ENCODE results near the gene SGMS1.

SGMS1 gene

DNA sequence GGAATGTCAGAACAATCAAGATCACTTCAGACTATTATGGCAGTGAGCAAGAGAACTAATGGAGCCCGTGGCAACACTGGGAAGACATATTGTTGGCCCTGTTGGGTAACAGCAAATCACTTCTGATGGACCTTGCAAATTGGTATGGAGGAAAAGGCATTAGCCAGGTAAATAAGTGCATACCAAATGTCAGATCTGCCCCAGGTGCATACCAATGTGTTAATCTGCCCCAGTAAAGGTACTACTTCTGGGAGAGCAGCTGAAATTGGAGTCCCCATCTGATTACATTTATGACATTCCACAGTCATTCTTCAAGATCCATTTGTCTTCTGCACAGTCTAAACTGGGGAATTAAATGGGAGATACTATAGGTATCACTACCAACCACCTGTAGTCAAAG is 3.7 kb upstream of the SGMS1 start:
- Histone ChIP-seq H3K4me3 (no peak overlapping the region), H3K9me3 (no peaks in the 10 kb centered on the region), H3K27me3 (no peaks in the 10 kb centered on the region), H3K27ac (no peak overlapping the region), H3K36me3 (peaks cover 0 to 8% (median 0%) of the 10 kb centered on the region in 3 donors), H3K4me1 (peaks cover 0 to 7% (median 3%) of the 10 kb centered on the region in 4 donors)
- intact Hi-C loops (cut with DNase I; ENCODE audit: low total_unique reads): loop anchor here (5.0 to 10.0 kb wide), 4 partner anchors 75 to 563 kb away; partner anchors contain the start of gene WASHC2A
- TF ChIP-seq, protein P1, sequence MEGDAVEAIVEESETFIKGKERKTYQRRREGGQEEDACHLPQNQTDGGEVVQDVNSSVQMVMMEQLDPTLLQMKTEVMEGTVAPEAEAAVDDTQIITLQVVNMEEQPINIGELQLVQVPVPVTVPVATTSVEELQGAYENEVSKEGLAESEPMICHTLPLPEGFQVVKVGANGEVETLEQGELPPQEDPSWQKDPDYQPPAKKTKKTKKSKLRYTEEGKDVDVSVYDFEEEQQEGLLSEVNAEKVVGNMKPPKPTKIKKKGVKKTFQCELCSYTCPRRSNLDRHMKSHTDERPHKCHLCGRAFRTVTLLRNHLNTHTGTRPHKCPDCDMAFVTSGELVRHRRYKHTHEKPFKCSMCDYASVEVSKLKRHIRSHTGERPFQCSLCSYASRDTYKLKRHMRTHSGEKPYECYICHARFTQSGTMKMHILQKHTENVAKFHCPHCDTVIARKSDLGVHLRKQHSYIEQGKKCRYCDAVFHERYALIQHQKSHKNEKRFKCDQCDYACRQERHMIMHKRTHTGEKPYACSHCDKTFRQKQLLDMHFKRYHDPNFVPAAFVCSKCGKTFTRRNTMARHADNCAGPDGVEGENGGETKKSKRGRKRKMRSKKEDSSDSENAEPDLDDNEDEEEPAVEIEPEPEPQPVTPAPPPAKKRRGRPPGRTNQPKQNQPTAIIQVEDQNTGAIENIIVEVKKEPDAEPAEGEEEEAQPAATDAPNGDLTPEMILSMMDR (IDR thresholded peaks at IDR 0.05): no peak
- DNase-seq: no peak

DNA sequence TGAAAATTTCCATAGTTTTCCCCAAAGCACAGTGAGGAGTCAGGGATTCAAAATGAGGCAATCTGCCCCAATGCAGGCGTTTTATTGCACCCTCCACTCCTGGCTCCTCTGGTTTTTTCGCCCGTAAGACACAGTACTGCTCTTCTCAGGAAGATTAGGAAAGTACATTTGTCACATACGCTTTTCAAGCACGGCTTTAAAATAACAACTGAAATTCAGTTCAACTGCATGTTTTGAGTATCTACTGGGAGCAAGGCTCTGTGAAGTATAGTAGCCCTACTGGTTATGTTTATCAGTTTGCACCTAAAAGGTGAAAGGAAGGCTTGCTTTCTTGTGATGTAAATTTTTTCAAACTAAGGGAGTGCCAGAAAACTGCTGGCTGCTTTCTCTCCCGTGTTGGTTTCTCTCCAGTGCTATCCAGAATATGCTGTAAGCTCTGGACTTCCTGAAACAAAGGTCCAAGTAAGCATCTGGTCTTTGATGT is 1.9 kb upstream of the SGMS1 start:
- TF ChIP-seq, protein P1 (IDR thresholded peaks at IDR 0.05): no peak
- peak overlapping the region; percentile 84 to 85 for H3K4me3 ChIP-seq
- no peak for DNase-seq
- no peaks in the 10 kb centered on the region for H3K9me3 ChIP-seq
- H3K36me3 ChIP-seq: peaks cover 0 to 8% (median 0%) of the 10 kb centered on the region in 3 donors
- H3K27me3 ChIP-seq: no peaks in the 10 kb centered on the region
- peak overlapping the region; percentile 100 for H3K27ac ChIP-seq
- intact Hi-C loops (cut with DNase I; ENCODE audit: low total_unique reads): loop anchor here (5.0 to 10.0 kb wide), 4 partner anchors 73 to 561 kb away; partner anchors contain the start of gene WASHC2A
- peaks cover 0 to 18% (median 11%) of the 10 kb centered on the region in 4 donors for H3K4me1 ChIP-seq

DNA sequence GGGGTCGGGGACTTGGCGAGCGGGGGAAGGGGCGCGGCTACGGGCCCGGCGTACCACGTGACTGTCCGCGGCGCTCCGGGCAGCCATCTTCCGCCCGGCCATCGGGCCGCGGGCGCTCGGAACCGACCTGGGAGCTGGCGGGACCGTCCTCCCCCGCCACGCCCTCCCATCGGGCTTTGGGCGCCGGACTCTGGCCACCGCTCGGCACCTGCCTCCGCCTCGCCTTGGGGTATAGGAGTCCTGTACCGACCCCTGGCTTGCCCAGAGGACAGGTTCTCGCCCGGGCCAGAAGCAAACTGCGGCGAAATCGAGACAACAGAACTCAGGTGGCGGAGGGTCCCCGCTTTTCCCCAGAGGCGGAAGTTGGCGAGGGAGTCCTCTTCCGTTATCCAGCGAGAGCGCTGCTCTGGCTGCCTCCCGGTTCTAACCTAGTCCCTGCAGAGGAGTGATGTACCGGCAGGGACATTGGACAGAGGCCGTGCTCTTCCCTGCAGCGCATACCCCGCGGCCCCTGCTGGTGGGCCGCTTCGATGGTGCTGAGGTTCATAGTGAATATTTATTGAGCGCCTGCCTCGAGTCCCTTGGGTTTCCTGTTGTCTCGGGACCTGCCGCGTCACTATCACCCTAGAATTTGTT is 1.2 kb upstream of the SGMS1 start:
- Histone ChIP-seq H3K27me3 (no peaks in the 10 kb centered on the region), H3K9me3 (no peaks in the 10 kb centered on the region), H3K27ac (peak overlapping the region; percentile 100), H3K4me3 (peak overlapping the region; percentile 84 to 85), H3K4me1 (peaks cover 0 to 22% (median 13%) of the 10 kb centered on the region in 4 donors), H3K36me3 (peaks cover 0 to 5% (median 0%) of the 10 kb centered on the region in 3 donors)
- peak in 1 of 2 donors; percentile 67 for DNase-seq
- TF ChIP-seq, protein P1 (IDR thresholded peaks at IDR 0.05): peak; percentile 65
- intact Hi-C loops (cut with DNase I; ENCODE audit: low total_unique reads): loop anchor here (5.0 to 10.0 kb wide), 5 partner anchors 73 to 560 kb away; partner anchors contain the start of gene WASHC2A

DNA sequence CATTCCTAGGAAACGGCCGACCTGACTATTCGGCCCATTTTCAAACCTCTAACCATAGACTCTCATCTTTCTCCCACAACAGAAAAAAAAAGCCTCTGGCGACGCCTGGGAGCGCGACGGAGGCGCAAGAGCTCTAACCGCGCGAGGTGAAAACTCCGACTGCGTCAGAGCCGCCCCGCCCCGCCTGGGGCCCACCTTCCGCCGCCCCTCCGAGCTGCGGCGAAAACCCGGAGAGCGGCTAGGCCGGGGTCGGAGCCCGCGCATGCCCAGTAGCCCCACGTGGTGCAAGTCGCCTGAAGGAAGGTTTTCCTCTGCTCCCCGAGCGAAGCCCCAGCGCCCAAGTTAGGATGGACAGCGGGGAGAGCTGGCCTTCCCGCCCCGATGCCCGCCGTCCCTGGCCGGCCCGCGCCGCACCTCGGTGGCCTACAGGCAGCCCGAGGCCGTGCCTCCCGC is 683 bp upstream of the SGMS1 start:
- H3K9me3 ChIP-seq: no peaks in the 10 kb centered on the region
- DNase-seq: peak; percentile 89 to 98
- TF ChIP-seq, protein P1 (IDR thresholded peaks at IDR 0.05): no peak
- H3K27ac ChIP-seq: peak overlapping the region; percentile 100
- peaks cover 0 to 24% (median 15%) of the 10 kb centered on the region in 4 donors for H3K4me1 ChIP-seq
- peak overlapping the region; percentile 84 to 85 for H3K4me3 ChIP-seq
- no peaks in the 10 kb centered on the region for H3K27me3 ChIP-seq
- intact Hi-C loops (cut with DNase I; ENCODE audit: low total_unique reads): loop anchor here (5.0 to 10.0 kb wide), 3 partner anchors 207 to 560 kb away; partner anchors contain the start of gene WASHC2A
- no peaks in the 10 kb centered on the region for H3K36me3 ChIP-seq

DNA sequence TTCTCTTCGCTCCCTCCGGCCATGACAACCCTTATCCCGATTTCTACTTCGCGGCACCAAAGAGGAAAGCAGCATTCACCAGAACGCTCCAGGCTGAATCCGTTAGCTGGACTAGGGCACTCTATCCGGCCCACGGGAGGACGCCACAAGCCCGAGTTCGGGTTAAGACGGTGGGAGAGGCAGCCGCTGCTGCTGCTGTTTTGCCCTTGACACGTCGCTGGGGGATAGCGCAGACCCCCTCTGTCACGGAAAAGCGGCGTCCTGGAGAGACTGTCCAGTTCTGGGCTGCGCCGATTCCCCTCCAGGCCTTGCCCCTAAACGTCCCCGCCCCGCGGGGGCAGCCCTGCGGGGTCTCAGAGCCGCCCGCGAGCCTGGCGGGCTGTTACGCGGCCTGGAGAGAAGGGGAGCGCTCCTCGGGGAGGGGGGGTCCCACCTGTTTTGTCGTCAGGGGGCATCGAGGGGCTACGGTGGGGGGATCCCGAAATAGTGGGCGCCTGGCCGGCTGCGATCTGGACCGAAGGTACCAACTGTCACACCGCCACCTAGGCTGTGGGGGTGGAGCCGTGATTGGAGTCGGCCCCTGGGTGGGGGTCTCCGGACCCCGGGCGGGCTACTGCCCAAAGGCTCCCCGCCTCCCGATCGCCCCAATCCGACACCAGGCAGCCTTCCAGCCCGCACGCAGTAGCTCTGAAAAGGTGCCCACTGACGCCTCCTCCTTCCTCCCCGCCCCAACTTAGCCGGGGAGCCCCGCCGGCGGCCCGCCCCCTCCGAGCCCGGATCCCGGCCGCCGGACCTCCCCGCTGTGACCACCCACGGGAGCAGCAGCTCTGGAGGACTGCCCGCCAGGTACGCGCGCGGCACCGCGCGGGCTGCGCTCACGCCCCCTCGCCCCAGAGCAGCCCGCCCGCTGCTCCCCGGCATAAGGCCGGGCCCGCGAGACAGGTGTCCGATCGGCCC is 772 bp downstream of the SGMS1 start:
- H3K36me3 ChIP-seq: no peaks in the 10 kb centered on the region
- no peaks in the 10 kb centered on the region for H3K9me3 ChIP-seq
- TF ChIP-seq, protein P1 (IDR thresholded peaks at IDR 0.05): no peak
- H3K4me3 ChIP-seq: peak overlapping the region; percentile 84 to 85
- H3K4me1 ChIP-seq: peaks cover 0 to 26% (median 16%) of the 10 kb centered on the region in 4 donors
- peak; percentile 43 to 80 for DNase-seq
- intact Hi-C loops (cut with DNase I; ENCODE audit: low total_unique reads): loop anchor here (5.0 to 10.0 kb wide), 3 partner anchors 206 to 558 kb away; partner anchors contain the start of gene WASHC2A
- H3K27me3 ChIP-seq: no peaks in the 10 kb centered on the region
- H3K27ac ChIP-seq: peak overlapping the region; percentile 100
